ENCODE measurements around the gene SLC2A10.

DNA sequence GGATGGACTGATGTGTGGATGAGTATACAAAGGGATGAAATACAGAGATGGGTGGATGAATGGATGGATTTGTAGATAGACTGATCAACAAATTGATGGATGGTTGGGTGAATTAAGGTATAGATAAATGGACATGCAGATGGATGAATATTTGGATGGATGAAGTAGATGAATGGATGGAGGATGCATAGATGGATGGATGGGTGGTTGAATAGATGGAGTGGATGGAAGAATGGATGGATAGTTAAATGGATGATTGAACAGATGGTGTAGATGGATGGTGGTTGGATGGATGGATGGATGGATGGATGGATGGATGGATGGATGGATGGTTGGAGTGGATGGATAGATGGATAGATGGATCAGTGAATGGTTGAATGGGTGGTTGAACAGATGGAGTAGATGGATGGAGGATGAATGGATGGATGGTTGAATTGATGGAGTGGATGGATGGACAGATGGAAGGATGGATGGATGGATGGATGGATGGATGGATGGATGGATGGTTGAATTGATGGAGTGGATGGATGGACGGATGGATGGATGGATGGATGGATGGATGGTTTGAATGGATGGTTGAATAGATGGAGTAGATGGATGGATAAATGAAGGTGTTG lies 15.0 kb downstream of the SLC2A10 start:
- TF ChIP-seq, protein P1, sequence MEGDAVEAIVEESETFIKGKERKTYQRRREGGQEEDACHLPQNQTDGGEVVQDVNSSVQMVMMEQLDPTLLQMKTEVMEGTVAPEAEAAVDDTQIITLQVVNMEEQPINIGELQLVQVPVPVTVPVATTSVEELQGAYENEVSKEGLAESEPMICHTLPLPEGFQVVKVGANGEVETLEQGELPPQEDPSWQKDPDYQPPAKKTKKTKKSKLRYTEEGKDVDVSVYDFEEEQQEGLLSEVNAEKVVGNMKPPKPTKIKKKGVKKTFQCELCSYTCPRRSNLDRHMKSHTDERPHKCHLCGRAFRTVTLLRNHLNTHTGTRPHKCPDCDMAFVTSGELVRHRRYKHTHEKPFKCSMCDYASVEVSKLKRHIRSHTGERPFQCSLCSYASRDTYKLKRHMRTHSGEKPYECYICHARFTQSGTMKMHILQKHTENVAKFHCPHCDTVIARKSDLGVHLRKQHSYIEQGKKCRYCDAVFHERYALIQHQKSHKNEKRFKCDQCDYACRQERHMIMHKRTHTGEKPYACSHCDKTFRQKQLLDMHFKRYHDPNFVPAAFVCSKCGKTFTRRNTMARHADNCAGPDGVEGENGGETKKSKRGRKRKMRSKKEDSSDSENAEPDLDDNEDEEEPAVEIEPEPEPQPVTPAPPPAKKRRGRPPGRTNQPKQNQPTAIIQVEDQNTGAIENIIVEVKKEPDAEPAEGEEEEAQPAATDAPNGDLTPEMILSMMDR (IDR thresholded peaks at IDR 0.05; ENCODE audit: extremely low read depth in 1 of 2, insufficient read depth in 1 of 2, low read depth in 1 of 2, low read length in 2 of 2): no peak
- no peak for TF ChIP-seq JUN (IDR thresholded peaks at IDR 0.05; ENCODE audit: borderline replicate concordance, insufficient read depth, insufficient read length, low read depth)
- no peak for TF ChIP-seq POLR2AphosphoS5 (IDR thresholded peaks at IDR 0.05; ENCODE audit: insufficient read depth, low read depth, low read length)
- TF ChIP-seq, protein P2, sequence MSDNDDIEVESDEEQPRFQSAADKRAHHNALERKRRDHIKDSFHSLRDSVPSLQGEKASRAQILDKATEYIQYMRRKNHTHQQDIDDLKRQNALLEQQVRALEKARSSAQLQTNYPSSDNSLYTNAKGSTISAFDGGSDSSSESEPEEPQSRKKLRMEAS (IDR thresholded peaks at IDR 0.05; ENCODE audit: insufficient read depth, insufficient read length): no peak
- TF ChIP-seq MYC (IDR thresholded peaks at IDR 0.05; ENCODE audit: low read depth, low read length): no peak
- no peak for TF ChIP-seq POLR2A (IDR thresholded peaks at IDR 0.05; ENCODE audit: low read depth, low read length)
- no peak for TF ChIP-seq EZH2 (IDR thresholded peaks at IDR 0.05; ENCODE audit: borderline replicate concordance, low read depth, low read length, severe bottlenecking)

Data from endothelial cell of umbilical vein (primary cell).